PC-3 (cell line): Measurements from ENCODE around the gene PPP1R3F. TPM values are rescaled to one million over a fixed set of nuclear protein-coding genes. Genes with fewer than 3 reads are reported as not detected.

Experiments used
- ATAC-seq: fragments of 200-7000 bp; cut with Tn5 transposase; 2 replicates; pipeline ENCODE4 v1.9.1; 2020; ENCODE audit warnings: mild to moderate bottlenecking, moderate library complexity
- BruUV-seq: library from RNA; stranded (reverse); fragments of 400-500 nt; replicated peaks from 2 replicates; lab custom pipeline; 2021; lab: Mats Ljungman, UMichigan
- CTCF ChIA-PET: fragments of 300-600 bp; sonication (Branson Sonifier 250); formaldehyde crosslinking; loops from one replicate; lab custom pipeline; 2022; ENCODE audit warnings: antibody characterized with exemption; lab: Charles Lee
- POLR2A ChIA-PET: fragments of 300-600 bp; sonication (Branson Sonifier 250); formaldehyde crosslinking; loops from one replicate; lab custom pipeline; 2022; ENCODE audit warnings: antibody characterized with exemption; ENCODE audit not compliant: unreplicated experiment; lab: Charles Lee
- DNase-seq: peaks from one replicate; pipeline ENCODE4 v3.0.0-alpha.2; 2015
- H2AFZ ChIP-seq: fragments of 300-600 bp; sonication (generic); 2 replicates; pipeline ENCODE4 v1.6.0; 2016; ENCODE audit warnings: antibody characterized with exemption, low read length
- H3F3A ChIP-seq: fragments of 300-600 bp; sonication (generic); one replicate; pipeline ENCODE4 v1.6.0; 2017; ENCODE audit warnings: antibody characterized with exemption, low read length, control low read depth, mild to moderate bottlenecking; ENCODE audit not compliant: unreplicated experiment
- H3K27ac ChIP-seq: fragments of 300-600 bp; sonication (generic); 2 replicates; pipeline ENCODE4 v1.5.1; 2016; ENCODE audit warnings: mild to moderate bottlenecking, low read length
- H3K27me3 ChIP-seq: fragments of 300-600 bp; sonication (generic); 2 replicates; pipeline ENCODE4 v1.6.1; 2016; ENCODE audit warnings: low read length, mixed read lengths
- H3K36me3 ChIP-seq: fragments of 300-600 bp; sonication (generic); 2 replicates; pipeline ENCODE4 v1.6.1; 2016; ENCODE audit warnings: low read depth, mixed run types, low read length, mixed read lengths
- H3K4me1 ChIP-seq: fragments of 300-600 bp; sonication (generic); 2 replicates; pipeline ENCODE4 v1.5.1; 2016; ENCODE audit warnings: low read length; ENCODE audit not compliant: insufficient read depth
- H3K4me2 ChIP-seq: fragments of 300-600 bp; sonication (generic); 2 replicates; pipeline ENCODE4 v1.6.0; 2016; ENCODE audit warnings: low read length
- H3K4me3 ChIP-seq: fragments of 300-600 bp; sonication (generic); 2 replicates; pipeline ENCODE4 v1.5.1; 2016; ENCODE audit warnings: mild to moderate bottlenecking, low read length, mixed read lengths
- H3K79me2 ChIP-seq: fragments of 300-600 bp; sonication (generic); 2 replicates; pipeline ENCODE4 v1.6.1; 2017; ENCODE audit warnings: low read length, mixed read lengths
- H3K9ac ChIP-seq: fragments of 300-600 bp; sonication (generic); 2 replicates; pipeline ENCODE4 v1.6.0; 2016; ENCODE audit warnings: mild to moderate bottlenecking, low read length
- H3K9me2 ChIP-seq: fragments of 300-600 bp; sonication (generic); replicated peaks from 2 replicates; pipeline ENCODE4 v1.6.1; 2016; ENCODE audit warnings: mixed run types, low read length, mixed read lengths
- H3K9me3 ChIP-seq: fragments of 300-600 bp; sonication (generic); 2 replicates; pipeline ENCODE4 v1.6.1; 2016; ENCODE audit warnings: low read length, mixed read lengths
- H4K20me1 ChIP-seq: fragments of 300-600 bp; sonication (generic); 2 replicates; pipeline ENCODE4 v1.6.1; 2016; ENCODE audit warnings: low read length, mixed read lengths
- EZH2 ChIP-seq: fragments of 300-600 bp; sonication (generic); IDR thresholded peaks from one replicate; pipeline ENCODE4 v1.6.1; 2017; ENCODE audit warnings: antibody characterized with exemption, mild to moderate bottlenecking, low read length; ENCODE audit not compliant: unreplicated experiment
- EZH2phosphoT487 ChIP-seq: fragments of 300-600 bp; sonication (generic); IDR thresholded peaks from 2 replicates; pipeline ENCODE4 v1.6.1; 2018; ENCODE audit warnings: mild to moderate bottlenecking, antibody characterized with exemption, low read length, borderline replicate concordance
- intact Hi-C: fragments of 100-400 bp; cut with micrococcal nuclease; formaldehyde crosslinking; loops from 2 replicates; pipeline ENCODE4 v1.9.0; 2023
- total RNA-seq: library from RNA; depleted of rRNA; stranded (reverse); fragments of >200 nt; gene quantifications from 2 replicates; pipeline ENCODE4 v1.2.3, GENCODE V29; 2014
- TF ChIP-seq, protein P1 (sequence below): fragments of 300-600 bp; sonication (generic); conservative IDR thresholded peaks from 2 replicates; pipeline ENCODE4 v1.5.1; 2017; ENCODE audit warnings: antibody characterized with exemption, low read depth, mild to moderate bottlenecking, low read length

Gene PPP1R3F
- total RNA-seq, 1 experiment from 2014 or later = 11.8 TPM

- Histone ChIP-seq H3K27me3 (no peaks in the 10 kb centered on the region), H3K27ac (no peak overlapping the region), H3K79me2 (peaks cover 4% of the 10 kb centered on the region; the same call in 1 of the 2 replicates), H3K4me3 (no peak overlapping the region), H3K9me3 (no peaks in the 10 kb centered on the region), H4K20me1 (no peaks in the 10 kb centered on the region), H3K9me2 (no peaks in the 10 kb centered on the region), H3F3A (no peaks in the 10 kb centered on the region), H3K4me1 (no peaks in the 10 kb centered on the region), H3K4me2 (no peak overlapping the region), H3K9ac (no peak overlapping the region), H3K36me3 (no peaks in the 10 kb centered on the region), H2AFZ (no peak overlapping the region)
- intact Hi-C loops = no loop called here
- ChIA-PET POLR2A (no interaction called here), CTCF (no interaction called here)
- ATAC-seq (no peak), DNase-seq (no peak)
- BruUV-seq = no TSS peak
- TF ChIP-seq EZH2phosphoT487 (no peak), EZH2 (no peak)
Observed at GRCh38 chrX:49232525-49232924, 37.1 kb upstream of the PPP1R3F start.

- Histone ChIP-seq H4K20me1 (no peaks in the 10 kb centered on the region), H3K4me2 (no peak within 1 kb of the TSS), H3K9me2 (no peaks in the 10 kb centered on the region), H3K9me3 (no peaks in the 10 kb centered on the region), H3F3A (no peaks in the 10 kb centered on the region), H3K36me3 (no peaks in the 10 kb centered on the region), H3K27me3 (no peaks in the 10 kb centered on the region), H2AFZ (no peak within 1 kb of the TSS), H3K4me3 (no peak within 1 kb of the TSS), H3K27ac (no peak within 1 kb of the TSS), H3K4me1 (no peaks in the 10 kb centered on the region), H3K9ac (no peak within 1 kb of the TSS), H3K79me2 (peaks cover 4% of the 10 kb centered on the region; the same call in 1 of the 2 replicates)
- CTCF ChIA-PET = no interaction called here
- intact Hi-C loops = no loop called here
- POLR2A ChIA-PET = no interaction called here
- no TSS peak for BruUV-seq
- TF ChIP-seq EZH2 = no peak
- TF ChIP-seq, protein P1, sequence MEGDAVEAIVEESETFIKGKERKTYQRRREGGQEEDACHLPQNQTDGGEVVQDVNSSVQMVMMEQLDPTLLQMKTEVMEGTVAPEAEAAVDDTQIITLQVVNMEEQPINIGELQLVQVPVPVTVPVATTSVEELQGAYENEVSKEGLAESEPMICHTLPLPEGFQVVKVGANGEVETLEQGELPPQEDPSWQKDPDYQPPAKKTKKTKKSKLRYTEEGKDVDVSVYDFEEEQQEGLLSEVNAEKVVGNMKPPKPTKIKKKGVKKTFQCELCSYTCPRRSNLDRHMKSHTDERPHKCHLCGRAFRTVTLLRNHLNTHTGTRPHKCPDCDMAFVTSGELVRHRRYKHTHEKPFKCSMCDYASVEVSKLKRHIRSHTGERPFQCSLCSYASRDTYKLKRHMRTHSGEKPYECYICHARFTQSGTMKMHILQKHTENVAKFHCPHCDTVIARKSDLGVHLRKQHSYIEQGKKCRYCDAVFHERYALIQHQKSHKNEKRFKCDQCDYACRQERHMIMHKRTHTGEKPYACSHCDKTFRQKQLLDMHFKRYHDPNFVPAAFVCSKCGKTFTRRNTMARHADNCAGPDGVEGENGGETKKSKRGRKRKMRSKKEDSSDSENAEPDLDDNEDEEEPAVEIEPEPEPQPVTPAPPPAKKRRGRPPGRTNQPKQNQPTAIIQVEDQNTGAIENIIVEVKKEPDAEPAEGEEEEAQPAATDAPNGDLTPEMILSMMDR = no peak
- ATAC-seq (no peak), DNase-seq (no peak)
Observed at GRCh38 chrX:49233176-49233575, 36.4 kb upstream of the PPP1R3F start, which contains the start of gene CACNA1F. CACNA1F (minus strand) TSS chrX:49233340; CDS start chrX:49233309, 31 bp downstream.

- no peaks in the 10 kb centered on the region for H3K9me2 ChIP-seq
- no peaks in the 10 kb centered on the region for H3K36me3 ChIP-seq
- H3K79me2 ChIP-seq = peaks cover 4% of the 10 kb centered on the region; the same call in 1 of the 2 replicates
- H3K27ac ChIP-seq = no peak overlapping the region
- DNase-seq (no peak), ATAC-seq (no peak)
- intact Hi-C loops = no loop called here
- no peaks in the 10 kb centered on the region for H3K4me1 ChIP-seq
- CTCF ChIA-PET = no interaction called here
- no peak overlapping the region for H3K4me2 ChIP-seq
- no TSS peak for BruUV-seq
- H4K20me1 ChIP-seq = no peaks in the 10 kb centered on the region
- TF ChIP-seq EZH2 (no peak), EZH2phosphoT487 (no peak)
- TF ChIP-seq, protein P1 = no peak
- H3K9me3 ChIP-seq = no peaks in the 10 kb centered on the region
- no peak overlapping the region for H2AFZ ChIP-seq
- no peaks in the 10 kb centered on the region for H3F3A ChIP-seq
- H3K4me3 ChIP-seq = no peak overlapping the region
- no peak overlapping the region for H3K9ac ChIP-seq
- POLR2A ChIA-PET = no interaction called here
- H3K27me3 ChIP-seq = no peaks in the 10 kb centered on the region
Observed at GRCh38 chrX:49233887-49234555, 35.6 kb upstream of the PPP1R3F start.
